NCI-H524 treated with DMSO at 0.1 percent for 48 hours (cell line): ENCODE results near the gene TMEM126A.
"Not testable (repeated sequence)": the region's sequence is repeated elsewhere in the genome, so short reads cannot be mapped to it uniquely, and the experiment has no call there.

ENCODE experiments used
- DNase-seq: peaks from one replicate; lab custom pipeline; 2025; lab: John Stamatoyannopoulos, UW

Gene TMEM126A

DNA sequence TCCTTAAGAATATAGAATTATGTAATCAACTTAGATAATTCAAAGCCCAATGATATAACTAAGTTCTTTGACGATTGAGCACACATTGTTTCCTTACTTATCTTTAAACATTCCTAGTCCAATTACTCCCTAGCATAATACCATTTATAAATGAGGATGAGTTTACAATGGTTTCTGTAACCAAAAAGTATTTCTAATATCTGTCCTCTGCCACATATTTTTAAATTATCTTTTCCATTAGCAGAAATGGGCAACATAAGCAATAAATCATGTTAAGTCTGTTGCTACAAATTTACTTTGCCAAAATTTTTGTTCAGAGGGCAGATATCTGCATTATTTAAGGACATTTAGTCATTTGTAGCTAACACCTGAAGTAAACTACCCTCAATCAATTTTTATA is 10.4 kb downstream of the TMEM126A start:
- no peak for DNase-seq

DNA sequence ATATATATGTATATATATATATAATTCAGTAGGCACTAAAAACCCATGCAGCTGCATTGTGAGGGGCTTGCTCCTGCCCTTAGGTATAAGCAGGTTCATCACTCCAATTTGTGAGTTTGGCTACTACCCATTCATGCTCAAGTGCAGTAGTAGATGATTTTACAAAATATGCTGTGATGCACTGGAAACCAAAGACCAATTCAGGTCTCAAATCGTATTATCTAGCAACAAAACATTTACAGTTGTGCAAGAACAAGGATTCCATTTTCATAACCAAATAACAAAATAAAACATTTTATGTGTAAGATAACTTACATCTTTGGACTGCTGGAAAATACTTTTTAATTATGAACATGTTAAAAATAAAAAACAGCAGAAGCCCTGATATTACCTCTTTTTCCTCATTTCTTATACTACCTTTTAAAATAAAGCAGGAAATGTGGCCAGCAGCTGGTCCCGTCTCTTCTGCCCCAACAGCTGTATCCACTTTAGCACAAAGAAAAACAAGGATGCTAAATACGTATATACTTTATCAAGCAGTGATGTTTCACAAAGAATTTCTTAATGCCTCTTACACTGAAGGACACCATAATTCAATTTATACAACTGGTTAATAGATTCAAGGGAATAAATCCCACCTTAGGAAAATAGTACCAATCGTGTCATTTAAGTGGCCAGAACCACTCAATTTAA is 14.4 kb downstream of the TMEM126A start:
- no peak for DNase-seq

DNA sequence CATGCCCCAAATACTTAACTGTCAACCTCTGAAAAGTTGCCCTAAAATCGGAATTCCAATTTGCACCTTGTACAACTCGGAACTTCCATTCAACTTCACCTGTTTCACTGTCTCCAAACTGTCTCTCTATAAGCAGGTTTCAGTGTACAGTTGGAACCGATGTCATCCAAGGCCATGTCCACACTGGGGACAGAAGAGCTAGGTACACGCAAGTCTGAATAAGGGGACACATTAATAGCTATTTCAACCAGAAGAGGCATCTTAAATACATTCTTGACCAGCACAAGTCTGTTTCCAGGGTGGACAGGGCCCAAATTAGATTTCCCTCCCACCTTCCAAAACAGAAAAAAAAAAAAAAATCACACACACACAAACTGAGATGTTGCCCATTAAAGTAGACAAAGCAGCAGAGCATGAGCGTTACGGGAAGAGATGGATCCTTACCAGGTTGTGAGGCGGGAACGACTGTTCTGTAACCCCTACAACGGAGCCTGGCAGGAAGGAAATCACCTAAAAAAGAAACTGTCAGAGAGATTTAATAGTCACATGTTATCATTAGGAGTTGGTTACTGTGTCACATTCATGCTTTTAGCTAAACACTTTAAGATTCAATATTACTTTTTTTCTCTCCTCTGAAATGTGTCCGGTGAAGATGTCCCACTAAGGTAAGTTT is 15.4 kb downstream of the TMEM126A start:
- no peak for DNase-seq

DNA sequence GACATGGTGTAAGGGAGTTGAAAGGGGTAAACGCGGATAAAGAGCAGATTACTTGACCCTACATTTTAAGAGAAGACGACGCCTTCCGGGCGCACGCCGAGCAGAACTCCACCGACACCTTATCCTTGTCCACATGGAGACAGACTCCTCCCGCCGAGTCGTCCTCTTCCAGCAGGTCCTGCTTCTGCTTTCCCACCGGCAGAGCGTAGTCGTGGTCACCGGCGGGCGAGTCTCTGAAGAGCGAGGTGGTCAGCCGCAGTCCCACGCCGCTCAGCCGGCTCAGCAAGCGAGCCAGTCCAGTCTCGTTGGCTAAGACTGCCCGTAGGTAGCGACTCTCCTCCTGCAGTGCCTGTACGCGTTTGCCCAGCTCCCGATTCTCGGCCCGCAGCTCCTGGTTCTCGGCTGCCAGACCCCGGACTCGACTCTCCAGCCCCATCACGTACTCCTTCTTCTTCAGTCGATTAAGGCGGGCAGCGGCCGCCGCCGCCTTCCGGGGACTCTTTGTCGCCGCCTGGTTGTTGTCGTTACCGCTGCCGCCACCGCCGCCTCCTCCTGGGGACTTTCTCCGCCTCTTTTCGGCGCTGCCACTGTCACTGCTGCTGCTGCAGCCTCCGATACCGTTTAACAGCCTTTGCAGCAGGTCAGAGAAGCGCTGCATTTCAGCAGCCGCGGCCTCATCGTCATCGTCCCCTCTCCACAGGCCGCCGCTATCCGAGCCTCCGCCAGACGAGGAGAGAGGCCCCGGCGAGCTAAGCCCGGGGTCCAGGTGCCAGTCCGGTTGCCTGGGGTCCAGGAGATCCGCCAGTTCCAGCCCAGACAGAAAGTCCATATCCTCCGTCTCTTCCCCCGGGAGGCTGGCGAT is 16.2 kb downstream of the TMEM126A start:
- no peak for DNase-seq

DNA sequence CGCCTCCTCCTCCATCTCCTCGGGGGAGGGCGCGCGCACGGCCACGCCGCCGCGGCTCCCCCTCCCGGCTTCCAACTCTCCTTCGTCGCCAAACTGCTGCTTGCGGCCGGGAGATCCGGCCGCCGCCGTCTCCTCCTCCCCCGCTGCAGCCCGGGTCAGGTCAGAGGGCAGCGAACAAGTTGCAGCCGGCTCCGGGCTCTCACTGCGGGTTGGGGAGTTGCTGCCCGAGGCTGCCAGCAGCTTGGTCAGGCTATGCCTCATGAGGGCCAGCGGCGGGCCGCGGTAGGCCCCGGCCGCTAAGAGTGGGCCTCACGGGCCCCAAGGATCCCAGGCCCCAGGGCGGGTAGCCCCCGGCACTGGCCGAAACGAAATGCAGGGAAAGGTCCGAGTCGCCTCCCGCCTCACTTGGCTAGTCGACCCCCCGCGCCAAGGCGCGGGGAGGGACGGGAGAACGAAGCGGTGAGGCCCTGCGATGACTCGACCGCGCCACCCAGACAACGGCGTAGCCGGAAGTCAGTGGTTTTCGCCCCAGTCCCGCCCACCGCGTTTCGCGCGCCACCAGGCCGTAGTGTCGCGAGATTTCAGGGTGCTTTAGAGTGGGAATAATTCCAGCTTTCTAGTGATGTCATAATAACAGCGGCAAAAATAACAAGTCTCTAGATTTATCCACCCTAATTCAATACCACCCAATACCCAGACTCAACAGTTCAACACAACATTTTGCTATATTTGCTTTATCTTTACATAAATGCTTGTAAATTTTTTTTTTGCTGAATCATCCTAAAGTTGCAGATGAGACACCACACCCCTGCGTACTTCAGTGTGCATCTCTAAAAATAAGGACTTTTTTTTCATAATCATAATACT is 17.1 kb downstream of the TMEM126A start, which contains the start of gene CREBZF:
Gene CREBZF, minus strand, starts transcription at position 515 of the 867 bp plus-strand sequence. Its CDS starts 254 bp downstream, at position 261.
- DNase-seq: peak; percentile 63

DNA sequence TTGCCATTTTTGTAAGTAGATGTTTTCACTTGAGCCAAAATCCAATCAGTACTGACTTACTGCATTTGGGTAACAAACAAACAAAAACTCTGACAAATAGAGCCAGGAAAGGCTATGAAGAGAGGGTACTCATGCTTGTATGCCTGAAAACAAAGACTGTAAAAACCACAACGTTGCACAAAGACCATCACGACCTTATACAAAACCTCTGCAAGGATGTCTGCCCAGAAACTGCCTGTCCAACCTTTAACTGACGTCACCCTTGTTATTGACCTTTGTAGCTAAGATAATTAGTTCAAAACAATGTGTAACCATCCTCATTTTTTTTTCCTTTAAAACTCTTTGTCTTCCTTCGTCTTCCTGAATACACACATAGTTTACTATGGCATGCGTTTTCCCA is 18.0 kb downstream of the TMEM126A start:
- no peak for DNase-seq

DNA sequence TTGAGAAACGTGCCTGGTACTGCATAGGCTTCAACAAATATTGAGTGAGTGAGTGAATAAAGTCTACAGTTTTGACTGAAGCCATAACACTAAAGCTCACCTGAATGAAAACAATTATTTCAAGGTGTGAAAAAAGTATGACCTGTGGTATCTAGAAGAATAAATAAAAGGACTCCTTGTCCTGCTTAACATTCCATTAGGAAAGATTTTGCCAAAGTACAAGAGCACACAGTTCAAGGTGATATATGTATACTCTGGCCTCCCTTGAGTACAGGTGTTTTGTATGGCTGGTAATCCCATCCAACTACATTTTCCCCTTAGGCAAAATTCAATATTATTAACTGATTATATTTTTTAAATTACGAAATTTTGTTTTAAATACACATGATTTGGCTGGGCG is 18.9 kb downstream of the TMEM126A start:
- no peak for DNase-seq

DNA sequence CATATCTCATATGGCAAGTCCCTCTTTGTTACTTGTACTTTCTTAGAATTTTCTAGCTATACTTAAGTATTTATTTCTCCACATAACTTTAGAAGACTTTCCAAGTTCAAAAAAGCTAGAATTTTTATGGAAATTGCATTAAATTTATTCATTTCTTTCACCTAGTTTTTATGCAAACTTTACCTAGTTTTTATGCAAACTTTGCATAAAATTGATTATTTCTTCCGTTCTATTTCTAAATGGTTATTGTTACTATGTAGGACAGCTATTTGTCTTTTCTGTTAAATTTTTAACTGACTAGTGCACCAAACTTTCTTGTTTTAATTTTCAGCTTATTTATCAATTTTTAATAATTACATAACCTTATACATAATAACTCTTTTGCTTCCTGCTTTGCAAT is 20.4 kb downstream of the TMEM126A start:
- DNase-seq: no peak

DNA sequence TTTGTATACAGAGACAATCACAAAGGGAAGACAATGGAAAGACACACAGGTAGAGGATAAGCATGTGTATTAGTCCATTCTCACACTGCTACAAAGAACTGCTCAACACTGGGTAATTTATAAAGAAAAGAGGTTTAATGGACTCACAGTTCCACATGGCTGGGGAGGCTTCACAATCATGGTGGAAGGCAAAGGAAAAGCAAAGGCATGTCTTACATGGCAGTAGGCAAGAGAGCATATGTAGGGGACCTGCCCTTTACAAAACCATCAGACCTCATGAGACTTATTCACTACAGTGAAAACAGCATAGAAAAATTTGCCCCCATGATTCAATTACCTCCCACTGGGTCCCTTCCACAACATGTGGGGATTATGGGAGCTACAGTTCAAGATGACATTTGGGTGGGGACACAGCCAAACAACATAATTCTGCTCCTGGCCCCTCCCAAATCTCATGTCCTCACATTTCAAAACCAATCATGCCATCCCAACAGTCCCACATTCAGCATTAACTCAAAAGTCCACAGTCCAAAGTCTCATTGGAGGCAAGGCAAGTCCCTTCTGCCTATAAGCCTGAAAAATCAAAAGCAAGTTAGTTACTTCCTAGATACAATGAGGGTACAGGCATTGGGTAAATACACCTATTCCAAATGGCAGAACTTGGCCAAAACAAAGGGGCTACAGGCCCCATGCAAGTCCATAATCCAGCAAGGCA is 23.3 kb downstream of the TMEM126A start:
- DNase-seq: not testable (repeated sequence)

DNA sequence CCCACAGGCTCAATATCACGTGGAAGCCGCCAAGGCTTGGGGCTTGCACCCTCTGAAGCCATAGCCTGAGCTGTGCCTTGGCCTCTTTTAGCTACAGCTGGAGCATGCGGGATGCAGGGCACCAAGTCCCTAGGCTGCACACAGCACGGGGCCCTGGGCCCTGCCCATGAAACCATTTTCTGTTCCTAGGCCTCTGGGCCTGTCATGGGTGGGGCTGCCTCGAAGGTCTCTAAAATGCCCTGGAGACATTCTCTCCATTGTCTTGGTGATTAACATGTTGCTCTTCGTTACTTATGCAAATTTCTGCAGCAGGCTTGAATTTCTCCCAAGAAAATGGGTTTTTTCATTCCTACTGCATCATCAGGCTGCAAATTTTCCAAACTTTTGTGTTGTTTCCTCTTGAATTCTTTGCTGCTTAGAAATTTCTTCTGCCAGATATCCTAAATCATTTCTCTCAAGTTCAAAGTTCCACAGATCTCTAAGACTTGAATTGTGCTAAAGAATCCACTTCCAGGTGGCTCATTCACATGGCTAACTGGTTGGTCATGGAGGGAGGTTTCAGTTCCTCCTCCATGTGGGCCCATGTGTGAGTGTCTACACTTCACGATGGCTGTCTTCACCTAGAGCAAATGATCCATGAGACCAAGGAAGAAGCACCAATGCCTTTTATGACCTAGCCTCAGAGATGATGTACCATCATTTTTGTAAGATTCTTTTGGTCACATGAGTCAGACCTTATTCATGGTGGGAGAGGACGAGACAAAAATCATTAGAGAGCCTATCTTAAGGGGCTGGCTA is 24.5 kb downstream of the TMEM126A start:
- DNase-seq: no peak

DNA sequence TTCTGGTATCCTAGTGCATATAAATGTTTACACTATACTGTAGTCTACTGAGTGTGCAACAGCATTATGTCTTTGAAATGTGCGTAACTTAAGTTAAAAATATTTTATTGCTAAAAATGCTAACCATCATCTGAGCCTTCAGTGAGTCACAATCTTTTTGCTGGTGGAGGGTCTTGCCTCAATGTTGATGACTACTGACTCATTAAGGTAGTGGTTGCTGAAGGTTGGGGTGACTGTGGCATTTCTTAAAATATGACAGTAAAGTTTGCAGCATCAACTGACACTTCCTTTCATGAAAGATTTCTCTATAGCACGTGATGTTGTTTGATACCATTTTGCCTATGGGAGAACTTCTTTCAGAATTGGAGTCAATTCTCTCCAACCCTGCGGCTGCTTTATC is 25.6 kb downstream of the TMEM126A start:
- no peak for DNase-seq

DNA sequence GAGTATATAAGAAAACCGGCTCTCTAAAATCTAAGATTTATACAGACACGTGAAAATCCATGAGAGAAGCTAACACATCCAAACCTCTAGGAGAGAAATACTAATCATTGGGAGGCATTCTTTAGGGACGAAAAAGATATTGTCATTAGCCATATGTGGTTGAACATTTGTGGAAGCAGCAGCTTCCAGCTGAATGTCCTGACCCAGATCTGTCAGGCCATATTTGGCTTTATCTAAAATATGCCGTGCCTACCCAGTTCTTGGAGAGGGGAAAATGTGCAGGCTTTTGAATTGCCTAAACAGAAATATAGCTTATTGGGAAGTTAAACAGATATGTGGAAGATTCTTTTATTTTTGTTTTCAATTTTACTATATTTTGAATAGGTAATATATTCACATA is 31.8 kb downstream of the TMEM126A start:
- no peak for DNase-seq

DNA sequence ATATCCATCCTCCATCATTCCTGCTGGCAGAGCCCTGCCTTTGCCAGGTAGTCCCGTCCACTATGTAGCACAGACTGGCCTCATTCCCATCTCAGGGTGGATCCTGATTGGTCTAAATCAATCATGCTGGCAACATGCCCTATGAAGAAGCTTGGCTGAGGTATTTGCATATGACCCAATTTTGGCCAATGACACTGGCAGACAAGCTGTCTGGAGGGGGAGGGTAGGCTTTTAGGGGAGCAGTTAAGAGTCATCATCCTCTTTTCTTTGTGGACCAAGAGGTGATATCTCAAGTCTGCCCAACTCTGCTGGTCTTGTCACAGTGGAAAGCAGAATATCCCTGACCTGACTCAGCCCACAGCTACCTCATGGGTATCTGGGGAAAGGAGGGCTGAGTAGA is 33.1 kb downstream of the TMEM126A start:
- no peak for DNase-seq

DNA sequence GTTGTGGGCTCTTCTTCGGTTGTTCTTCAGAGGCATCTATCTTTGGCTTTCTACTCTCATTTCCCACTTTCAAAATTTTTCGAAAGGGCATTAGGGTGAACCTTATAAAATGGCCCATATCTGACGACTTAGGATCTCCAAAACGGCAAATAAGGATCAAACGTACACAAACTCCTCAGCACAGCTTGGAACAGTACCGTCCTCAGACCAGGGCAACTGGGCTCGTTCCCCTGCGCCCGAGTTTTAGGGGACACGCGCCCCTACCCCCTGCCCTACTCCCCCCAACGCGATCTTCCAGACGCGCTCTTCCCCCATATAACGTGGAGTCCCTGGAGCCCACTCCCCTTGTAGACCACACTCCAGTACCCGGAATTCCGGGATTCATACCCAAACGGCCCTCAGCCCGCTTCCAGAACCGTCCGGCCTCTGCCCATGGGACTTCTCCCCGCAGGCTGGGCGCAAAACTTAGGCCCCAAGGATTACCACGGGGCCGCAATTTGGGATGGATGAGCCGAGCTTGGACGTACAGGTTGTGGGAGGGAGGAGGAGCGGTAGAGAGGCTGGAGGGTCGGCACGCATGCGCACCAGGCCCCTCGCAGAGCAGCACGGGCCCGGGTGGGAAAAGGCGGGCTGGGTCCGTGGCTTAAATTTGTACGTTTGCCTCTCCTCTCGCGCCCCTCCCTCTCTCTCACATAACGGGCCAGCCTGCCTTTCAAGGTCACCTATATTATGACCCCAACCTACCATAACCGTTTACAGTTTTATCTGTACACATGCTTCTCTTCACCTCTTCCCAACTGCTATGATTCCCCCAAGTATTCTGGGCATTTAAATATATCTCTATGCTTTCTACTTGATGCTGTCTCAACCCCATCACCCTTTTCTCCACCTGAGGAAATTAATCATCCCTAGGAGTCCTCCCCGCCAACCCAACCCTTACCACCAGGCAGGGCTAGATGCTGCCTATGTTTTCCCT is 34.9 kb downstream of the TMEM126A start:
- DNase-seq: peak; percentile 43

DNA sequence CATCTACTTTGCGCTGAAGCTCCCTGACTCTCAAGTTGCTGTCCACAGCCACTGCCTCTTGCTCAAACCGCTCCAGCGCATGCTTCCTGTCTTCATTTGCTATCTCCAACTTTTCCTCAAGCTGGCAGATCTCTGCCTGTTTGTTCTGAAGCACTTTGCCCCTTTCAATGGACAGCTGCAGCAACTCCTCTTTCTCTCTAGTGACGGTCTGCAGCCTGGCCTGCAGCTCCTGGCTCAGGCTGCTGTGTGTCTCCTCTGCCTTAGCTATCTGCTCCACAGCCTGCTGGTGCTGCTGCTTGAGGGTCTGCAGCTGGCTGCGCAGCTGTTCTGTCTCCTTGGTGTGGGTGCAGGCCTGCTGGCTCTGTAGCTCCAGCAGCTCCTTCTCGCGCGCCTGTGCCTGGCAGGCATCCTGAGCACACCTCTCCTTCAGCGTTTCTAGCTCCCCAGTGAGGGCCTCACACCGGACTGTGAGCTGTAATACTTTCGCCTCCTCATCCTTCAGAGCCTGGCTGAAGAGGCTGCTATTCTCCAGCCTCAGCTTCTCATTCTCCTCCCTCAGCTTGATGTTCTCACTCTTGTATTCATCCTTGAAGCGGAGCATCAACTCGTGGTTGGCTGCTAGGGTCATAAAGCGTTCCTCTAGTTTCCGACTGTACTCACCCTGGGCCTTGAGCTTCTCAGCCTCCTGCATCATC is 37.5 kb downstream of the TMEM126A start:
- peak; percentile 56 for DNase-seq

DNA sequence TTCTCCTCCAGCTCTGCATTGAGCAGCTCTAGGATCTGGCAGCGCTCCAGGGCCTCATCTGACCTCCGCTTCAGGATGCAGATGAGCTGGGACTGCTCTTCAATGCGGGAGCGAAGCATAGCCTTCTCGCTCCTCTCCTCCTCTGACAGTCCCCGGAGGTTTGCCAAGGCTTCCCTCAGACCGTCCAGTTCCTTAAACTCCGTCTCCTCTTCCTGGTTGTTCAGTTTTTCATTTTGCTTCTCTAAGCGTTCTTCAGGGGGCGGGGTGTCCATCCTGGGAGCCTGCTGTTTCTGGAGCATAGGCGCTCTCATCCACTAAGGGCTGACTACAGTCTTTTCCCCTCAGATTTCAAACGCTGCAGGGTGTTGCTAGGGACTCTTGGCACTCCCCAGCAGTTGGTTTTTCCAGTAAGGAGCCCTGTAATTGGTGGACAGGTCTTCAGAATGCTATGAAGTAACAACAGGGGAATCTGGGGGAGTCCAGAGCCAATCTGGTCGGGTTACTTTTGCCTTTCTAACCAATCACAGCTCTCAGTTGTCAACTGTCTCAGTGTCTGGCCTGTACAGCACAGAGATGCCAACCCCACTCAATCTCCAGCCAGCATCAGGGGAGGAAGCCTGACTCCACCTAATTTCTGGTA is 38.2 kb downstream of the TMEM126A start, which contains the start of gene CCDC89:
Gene CCDC89, minus strand, starts transcription at position 376 of the 640 bp plus-strand sequence. Its CDS starts 65 bp downstream, at position 311.
- DNase-seq: peak; percentile 83

DNA sequence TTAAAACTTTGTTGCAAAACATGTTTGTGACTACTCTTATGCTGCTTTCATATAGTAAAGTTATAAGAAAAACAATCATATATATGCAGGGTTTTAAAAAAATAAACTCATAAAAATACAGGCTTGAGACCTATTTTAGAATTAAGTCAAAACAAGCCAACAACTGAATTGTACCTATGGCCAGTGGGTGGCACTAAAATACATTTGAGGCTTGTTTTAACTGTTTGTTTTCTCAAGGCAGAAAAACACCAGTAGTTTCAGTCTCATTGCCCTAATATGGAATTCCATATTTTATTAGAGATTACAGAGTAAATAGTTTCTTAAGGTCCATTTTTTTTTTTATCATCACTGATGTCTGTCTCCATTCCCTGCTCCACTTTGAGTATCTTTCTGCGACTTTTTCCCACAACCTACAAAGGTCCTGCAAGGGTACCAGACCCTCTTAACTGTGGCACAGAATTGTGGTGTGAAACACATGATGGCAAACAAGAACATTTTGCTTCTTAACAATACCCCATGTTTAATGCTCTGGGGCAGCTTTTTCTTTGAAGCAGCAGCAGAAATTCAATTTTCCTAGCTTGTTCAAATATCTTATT is 46.7 kb downstream of the TMEM126A start:
- no peak for DNase-seq
